Activated CD4-positive, alpha-beta T cell treated with anti-CD3 and anti-CD28 coated beads for 36 hours (primary cell): ENCODE results near the gene TMEM269. TPM values are rescaled to one million over a fixed set of nuclear protein-coding genes. Genes with fewer than 3 reads are reported as not detected.
A peak's percentile ranks its signal among the peaks of the same experiment; 100 is the strongest.

Experiments used
- ATAC-seq: fragments of 200-7000 bp; cut with Tn5 transposase; one replicate; pipeline ENCODE4 v1.10.0; 2021; ENCODE audit warnings: mild to moderate bottlenecking, moderate library complexity
- CTCF ChIA-PET: fragments of 350-600 bp; sonication (Branson Sonifier 250); formaldehyde crosslinking; loops from one replicate; lab custom pipeline; 2021; ENCODE audit warnings: antibody characterized with exemption; lab: Charles Lee
- POLR2A ChIA-PET: fragments of 350-600 bp; sonication (Branson Sonifier 250); formaldehyde crosslinking; loops from one replicate; lab custom pipeline; 2021; ENCODE audit warnings: antibody characterized with exemption, inconsistent platforms; lab: Charles Lee
- DNase-seq: peaks from one replicate; pipeline ENCODE4 v3.0.0-alpha.2; 2020
- H3K27ac Mint-ChIP-seq: one replicate; pipeline ENCODE4 v1.8.0; 2021; ENCODE audit warnings: mixed read lengths
- H3K27me3 Mint-ChIP-seq: one replicate; pipeline ENCODE4 v1.8.0; 2021; ENCODE audit warnings: mixed read lengths
- H3K36me3 Mint-ChIP-seq: one replicate; pipeline ENCODE4 v1.8.0; 2021; ENCODE audit warnings: low read depth, mixed read lengths
- H3K4me1 Mint-ChIP-seq: one replicate; pipeline ENCODE4 v1.8.0; 2021; ENCODE audit warnings: mixed read lengths
- H3K4me3 Mint-ChIP-seq: one replicate; pipeline ENCODE4 v1.8.0; 2021; ENCODE audit warnings: mild to moderate bottlenecking, moderate library complexity, mixed read lengths
- H3K9me3 Mint-ChIP-seq: one replicate; pipeline ENCODE4 v1.8.0; 2021; ENCODE audit warnings: low read depth, mixed read lengths
- intact Hi-C, 2 experiments: fragments of 100-400 bp; cut with DNase I in 1 of 2; cut with micrococcal nuclease in 1 of 2; formaldehyde crosslinking; loops; one replicate each; pipeline versions ENCODE4 v1.14.2 to v1.15.1; 2022 to 2024; cut with DNase I, micrococcal nuclease
- total RNA-seq, 2 experiments: library from RNA; stranded (reverse); gene quantifications; one replicate each; pipeline ENCODE4 v1.2.3, GENCODE V29; 2021

Gene TMEM269
- total RNA-seq, 2 experiments from 2014 or later: 0.19 to 0.48 TPM

DNA sequence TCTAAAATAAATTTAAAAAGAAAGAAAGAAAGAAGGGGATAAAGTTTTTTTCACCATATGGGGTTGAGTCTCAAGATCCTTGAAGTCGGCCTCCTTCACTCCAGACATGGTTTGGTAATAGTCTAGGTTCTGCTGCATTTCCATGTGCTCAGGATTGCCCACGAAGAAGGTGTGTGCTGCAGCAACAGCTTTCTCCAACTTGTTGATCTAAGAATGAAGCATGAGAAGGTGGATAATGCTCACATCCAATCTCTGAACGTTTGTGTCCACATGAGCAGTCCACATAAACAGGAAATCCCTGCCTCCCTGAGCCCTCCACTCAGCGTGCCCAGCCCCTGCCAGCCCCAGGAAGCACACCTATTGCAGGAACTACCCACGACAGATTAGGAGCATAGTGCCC, 22.5 kb upstream of the TMEM269 start:
- no peaks in the 10 kb centered on the region for H3K9me3 Mint-ChIP-seq
- H3K27me3 Mint-ChIP-seq: no peaks in the 10 kb centered on the region
- ATAC-seq (no peak), DNase-seq (no peak)
- H3K36me3 Mint-ChIP-seq: peaks cover 10% of the 10 kb centered on the region
- intact Hi-C loops: no loop called here
- no peak overlapping the region for H3K27ac Mint-ChIP-seq
- peaks cover 4% of the 10 kb centered on the region for H3K4me1 Mint-ChIP-seq
- CTCF ChIA-PET: interaction anchor here (0.5 to 1.4 kb wide), 3 partner anchors 27 to 1083 kb away, joined by 3 read pairs; no protein-coding TSS in a partner anchor
- POLR2A ChIA-PET: interaction anchor here (0.6 kb wide), 1 partner anchor 455 kb away, joined by 3 read pairs; no protein-coding TSS in a partner anchor
- no peak overlapping the region for H3K4me3 Mint-ChIP-seq

DNA sequence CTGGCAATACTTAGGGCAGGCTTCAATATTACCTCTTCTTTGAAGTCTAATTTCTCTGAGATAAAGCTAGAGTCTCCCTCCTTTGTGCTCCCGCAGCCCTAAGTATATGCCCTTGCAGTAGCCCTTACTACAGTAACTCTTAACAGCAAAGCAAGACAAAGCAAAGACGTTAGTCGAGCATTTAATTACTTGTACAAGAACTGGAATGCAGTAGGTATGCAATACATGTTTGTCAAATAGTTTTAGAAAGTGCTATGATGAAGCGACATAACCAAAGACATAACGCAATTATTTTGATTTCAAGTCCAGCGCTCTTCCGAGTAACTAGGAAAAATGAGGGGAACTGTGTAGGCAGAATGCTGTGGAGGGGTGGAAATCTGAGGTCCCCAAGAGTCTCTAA, 19.5 kb upstream of the TMEM269 start:
- Mint-ChIP-seq H3K27ac (no peak overlapping the region), H3K36me3 (peaks cover 14% of the 10 kb centered on the region), H3K27me3 (no peaks in the 10 kb centered on the region), H3K4me3 (no peak overlapping the region), H3K9me3 (no peaks in the 10 kb centered on the region), H3K4me1 (peaks cover 28% of the 10 kb centered on the region)
- CTCF ChIA-PET: interaction anchor here (0.6 to 2.9 kb wide), 4 partner anchors 8 to 221 kb away, joined by 4 to 20 read pairs (median 17); partner anchors contain the start of genes ERMAP and SVBP
- ATAC-seq (no peak), DNase-seq (no peak)
- intact Hi-C loops: loop anchor here in 1 of 2 experiments (5.0 kb wide), 1 partner anchor 1403 kb away; the partner anchor contains the start of gene FOXO6
- POLR2A ChIA-PET: interaction anchor here (1.5 to 2.1 kb wide), 2 partner anchors 13 to 51 kb away, joined by 3 to 13 read pairs; partner anchors contain the start of genes ERMAP and SVBP

DNA sequence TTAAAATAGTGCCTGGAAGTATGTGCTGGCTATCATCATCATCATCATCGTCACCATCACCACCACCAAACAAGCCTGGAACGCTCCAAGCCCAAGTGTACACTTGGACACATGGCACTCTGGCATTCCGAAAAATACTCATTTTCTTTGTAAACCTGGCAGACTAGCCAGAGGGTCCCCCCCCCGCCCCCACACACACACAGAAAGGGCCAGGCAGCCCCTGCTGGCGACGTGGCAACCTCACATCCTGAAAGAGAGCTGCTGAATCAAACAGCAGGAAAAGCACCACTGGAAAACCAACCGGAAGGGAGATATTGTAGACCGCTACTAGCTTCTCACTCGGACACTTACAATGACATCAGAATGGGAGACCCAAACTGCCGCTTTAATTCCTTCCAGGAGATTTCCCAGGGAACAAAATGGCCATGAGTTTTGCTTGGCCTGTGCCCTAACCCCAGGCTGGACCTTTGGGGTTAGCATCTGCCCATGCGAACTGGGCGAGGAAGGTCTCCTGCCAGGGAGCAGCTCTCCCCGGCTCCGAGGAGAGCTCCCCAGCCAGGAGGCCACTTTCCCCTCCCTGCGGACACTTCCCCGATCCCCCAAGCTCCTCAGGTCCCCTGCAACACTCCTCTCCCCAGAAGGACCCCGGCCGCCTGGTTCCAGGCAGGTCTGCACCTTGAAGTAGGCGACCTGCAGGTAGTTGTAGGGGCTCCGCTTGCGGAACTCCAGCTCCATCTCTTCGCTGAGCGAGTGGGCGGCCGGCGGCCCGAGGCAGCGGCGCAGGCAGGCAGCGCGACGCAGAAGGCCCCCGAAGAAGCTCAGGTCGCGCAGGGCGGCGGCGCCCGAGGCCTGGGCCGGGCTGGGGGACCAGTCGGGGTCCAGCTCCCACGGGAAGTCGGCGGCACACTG, 18.7 kb upstream of the TMEM269 start:
- no peaks in the 10 kb centered on the region for H3K27me3 Mint-ChIP-seq
- ATAC-seq (peak; percentile 18), DNase-seq (peak; percentile 72)
- no peak overlapping the region for H3K4me3 Mint-ChIP-seq
- H3K4me1 Mint-ChIP-seq: peaks cover 35% of the 10 kb centered on the region
- peaks cover 19% of the 10 kb centered on the region for H3K36me3 Mint-ChIP-seq
- intact Hi-C loops: loop anchor here (2.0 to 5.0 kb wide), 6 partner anchors 157 to 1447 kb away; partner anchors contain the start of genes CFAP57 (in 1 of the 2), DMAP1 (in 1 of the 2), EBNA1BP2 (in 1 of the 2) and FOXO6 (in 1 of the 2)
- H3K9me3 Mint-ChIP-seq: no peaks in the 10 kb centered on the region
- H3K27ac Mint-ChIP-seq: peak overlapping the region; percentile 78
- ChIA-PET CTCF (interaction anchor here (0.6 to 2.9 kb wide), 18 partner anchors 9 to 319 kb away, joined by 3 to 20 read pairs (median 3); partner anchors contain the start of genes ERMAP, SVBP, YBX1 and ZNF691), POLR2A (interaction anchor here (0.5 to 2.1 kb wide), 14 partner anchors 12 to 263 kb away, joined by 3 to 13 read pairs (median 4); partner anchors contain the start of genes ERMAP, SVBP and ZNF691)

DNA sequence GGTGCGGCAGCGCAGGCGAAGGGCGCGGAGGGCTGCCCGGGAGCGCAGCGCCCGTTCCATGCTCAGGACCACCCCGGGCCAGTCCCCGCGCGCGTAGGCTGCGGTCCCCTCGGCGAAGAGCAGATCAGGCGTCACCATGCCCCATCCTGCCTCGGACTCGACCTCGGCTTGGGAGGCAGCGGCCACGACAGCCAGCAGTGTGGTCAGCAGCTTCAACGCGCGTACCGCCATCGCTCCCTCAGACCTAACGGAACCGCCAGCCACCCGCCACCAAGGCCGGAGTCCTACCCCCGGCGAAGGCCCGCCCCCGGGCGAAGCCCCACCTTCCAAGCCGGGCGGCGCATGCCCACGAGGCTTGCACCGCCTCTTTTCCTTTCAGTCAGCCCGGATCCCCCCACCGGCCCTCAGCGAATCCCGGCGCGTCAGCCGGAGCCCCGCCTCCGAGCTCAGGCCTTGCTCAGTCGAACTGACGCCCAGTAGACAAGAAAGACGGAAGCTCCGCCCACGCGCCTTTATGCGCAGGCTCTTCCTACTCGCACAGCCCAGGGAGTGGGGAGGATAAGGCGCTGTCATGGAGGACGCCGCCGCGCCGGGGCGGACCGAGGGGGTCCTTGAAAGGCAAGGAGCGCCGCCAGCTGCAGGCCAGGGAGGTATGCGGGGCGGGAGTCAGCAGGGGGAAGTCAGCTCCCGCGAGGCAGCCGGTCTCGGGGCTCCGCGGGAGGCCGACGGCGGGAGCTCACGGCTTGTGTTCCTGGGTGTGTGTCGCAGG, 17.9 kb upstream of the TMEM269 start, which contains the start of the genes C1orf50 and P3H1:
TSS of gene C1orf50 (plus strand) at position 509 of the 769 bp plus-strand sequence. CDS start at position 572, 63 bp downstream.
TSS of gene P3H1 (minus strand) at position 288 of the 769 bp plus-strand sequence. CDS start at position 231, 57 bp downstream.
- peak; percentile 96 for ATAC-seq
- H3K4me1 Mint-ChIP-seq: peaks cover 36% of the 10 kb centered on the region
- POLR2A ChIA-PET: interaction anchor here (0.5 to 2.1 kb wide), 13 partner anchors 10 to 264 kb away, joined by 3 to 13 read pairs (median 4); partner anchors contain the start of genes ERMAP, SVBP and ZNF691
- no peaks in the 10 kb centered on the region for H3K27me3 Mint-ChIP-seq
- no peaks in the 10 kb centered on the region for H3K9me3 Mint-ChIP-seq
- H3K4me3 Mint-ChIP-seq: no peak within 1 kb of the TSS
- intact Hi-C loops: loop anchor here (1.0 to 5.0 kb wide), 16 partner anchors 50 to 1446 kb away; partner anchors contain the start of genes CFAP57 (in 2 of the 2), EBNA1BP2 (in 2 of the 2), ERMAP (in 2 of the 2) and SLC2A1 (in 2 of the 2)
- peak within 1 kb of the TSS; percentile 85 for H3K27ac Mint-ChIP-seq
- CTCF ChIA-PET: interaction anchor here (0.6 to 2.9 kb wide), 17 partner anchors 9 to 318 kb away, joined by 3 to 20 read pairs (median 3); partner anchors contain the start of genes ERMAP, SVBP, YBX1 and ZNF691
- H3K36me3 Mint-ChIP-seq: peaks cover 20% of the 10 kb centered on the region
- DNase-seq: peak; percentile 100

- Mint-ChIP-seq H3K4me3 (no peak overlapping the region), H3K27ac (peak overlapping the region; percentile 84), H3K27me3 (no peaks in the 10 kb centered on the region), H3K9me3 (no peaks in the 10 kb centered on the region), H3K4me1 (peaks cover 38% of the 10 kb centered on the region), H3K36me3 (peaks cover 20% of the 10 kb centered on the region)
- ATAC-seq (peak; percentile 8), DNase-seq (no peak)
- ChIA-PET POLR2A (interaction anchor here (0.6 to 2.1 kb wide), 7 partner anchors 9 to 192 kb away, joined by 3 to 13 read pairs (median 6); partner anchors contain the start of genes ERMAP, SVBP and ZNF691), CTCF (interaction anchor here (0.9 to 2.9 kb wide), 8 partner anchors 9 to 306 kb away, joined by 3 to 20 read pairs (median 4); partner anchors contain the start of gene ZNF691)
- intact Hi-C loops: loop anchor here (1.0 to 5.0 kb wide), 16 partner anchors 50 to 1445 kb away; partner anchors contain the start of genes CFAP57 (in 2 of the 2), EBNA1BP2 (in 2 of the 2), ERMAP (in 2 of the 2) and SLC2A1 (in 2 of the 2)
Observed at GRCh38 chr1:42767510-42768000, 17.2 kb upstream of the TMEM269 start.

GRCh38 chr1:42768172-42768571, 16.6 kb upstream of the TMEM269 start:
- DNase-seq: no peak
- intact Hi-C loops: loop anchor here (2.0 to 5.0 kb wide), 2 partner anchors 85 to 1406 kb away; partner anchors contain the start of genes FOXO6 (in 1 of the 2) and YBX1 (in 1 of the 2)
- Mint-ChIP-seq H3K27ac (peak overlapping the region; percentile 84), H3K4me1 (peaks cover 42% of the 10 kb centered on the region), H3K27me3 (no peaks in the 10 kb centered on the region), H3K4me3 (no peak overlapping the region), H3K9me3 (no peaks in the 10 kb centered on the region), H3K36me3 (peaks cover 22% of the 10 kb centered on the region)
- CTCF ChIA-PET: interaction anchor here (1.0 to 2.9 kb wide), 3 partner anchors 10 to 15 kb away, joined by 3 to 20 read pairs (median 3); no protein-coding TSS in a partner anchor
- POLR2A ChIA-PET: no interaction called here
- ATAC-seq: no peak

DNA sequence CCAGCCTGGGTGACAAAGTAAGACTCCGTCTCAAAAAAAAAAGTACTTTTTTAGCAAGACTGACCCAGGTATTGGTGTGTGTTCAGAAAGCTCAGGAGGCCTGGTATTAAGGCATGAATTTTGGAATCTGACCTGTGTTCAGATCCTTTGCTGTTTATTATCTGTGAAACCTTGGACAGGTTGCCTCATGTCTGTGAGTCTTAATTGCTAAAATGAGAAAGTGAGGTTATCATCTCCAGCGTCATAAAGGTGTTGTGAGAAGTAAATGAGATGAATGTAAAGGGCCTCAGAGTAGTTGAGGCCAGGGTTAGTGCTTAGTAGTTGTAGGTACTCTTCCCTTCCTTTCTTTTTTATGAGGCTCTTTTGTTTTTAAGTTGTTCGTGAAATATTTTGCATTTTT, 15.0 kb upstream of the TMEM269 start:
- intact Hi-C loops: loop anchor here (2.0 to 5.0 kb wide), 2 partner anchors 87 to 1408 kb away; partner anchors contain the start of genes FOXO6 (in 1 of the 2) and YBX1 (in 1 of the 2)
- ATAC-seq (no peak), DNase-seq (no peak)
- ChIA-PET POLR2A (no interaction called here), CTCF (interaction anchor here (0.8 to 1.4 kb wide), 2 partner anchors 9 to 10 kb away, joined by 4 to 5 read pairs; no protein-coding TSS in a partner anchor)
- Mint-ChIP-seq H3K27ac (no peak overlapping the region), H3K27me3 (no peaks in the 10 kb centered on the region), H3K4me1 (peaks cover 45% of the 10 kb centered on the region), H3K9me3 (no peaks in the 10 kb centered on the region), H3K36me3 (peaks cover 29% of the 10 kb centered on the region), H3K4me3 (no peak overlapping the region)

GRCh38 chr1:42773420-42773819, 11.4 kb upstream of the TMEM269 start:
- ATAC-seq (peak; percentile 54), DNase-seq (no peak)
- Mint-ChIP-seq H3K27ac (no peak overlapping the region), H3K4me3 (no peak overlapping the region), H3K4me1 (peaks cover 43% of the 10 kb centered on the region), H3K36me3 (peaks cover 56% of the 10 kb centered on the region), H3K9me3 (no peaks in the 10 kb centered on the region), H3K27me3 (no peaks in the 10 kb centered on the region)
- ChIA-PET POLR2A (no interaction called here), CTCF (interaction anchor here (0.9 to 1.2 kb wide), 3 partner anchors 10 to 148 kb away, joined by 3 read pairs; partner anchors contain the start of gene TMEM269)
- intact Hi-C loops: no loop called here

- intact Hi-C loops: no loop called here
- Mint-ChIP-seq H3K9me3 (no peaks in the 10 kb centered on the region), H3K27ac (no peak overlapping the region), H3K27me3 (no peaks in the 10 kb centered on the region), H3K4me1 (peaks cover 30% of the 10 kb centered on the region), H3K36me3 (peaks cover 50% of the 10 kb centered on the region), H3K4me3 (no peak overlapping the region)
- CTCF ChIA-PET: interaction anchor here (0.6 kb wide), 1 partner anchor 601 kb away, joined by 3 read pairs; no protein-coding TSS in a partner anchor
- DNase-seq (no peak), ATAC-seq (no peak)
- POLR2A ChIA-PET: no interaction called here
Observed at GRCh38 chr1:42774928-42775526, 9.8 kb upstream of the TMEM269 start.
